OCI-LY7 (cell line): ENCODE measurements around the gene ATP8B4. TPM values are rescaled to one million over a fixed set of nuclear protein-coding genes. Genes with fewer than 3 reads are reported as not detected.

Source experiments
- BruUV-seq: library from RNA; stranded (reverse); fragments of 400-500 nt; replicated peaks from 2 replicates; lab custom pipeline; 2021; lab: Mats Ljungman, UMichigan
- CTCF ChIA-PET: fragments of 300-600 bp; sonication (Branson Sonifier 250); formaldehyde crosslinking; loops from one replicate; lab custom pipeline; 2022; ENCODE audit warnings: antibody characterized with exemption; ENCODE audit not compliant: unreplicated experiment; lab: Charles Lee
- POLR2A ChIA-PET: fragments of 300-600 bp; sonication (Branson Sonifier 250); formaldehyde crosslinking; loops from one replicate; lab custom pipeline; 2022; ENCODE audit warnings: antibody characterized with exemption; lab: Charles Lee
- DNase-seq: peaks from one replicate; pipeline ENCODE4 v3.0.0-alpha.2; 2015; ENCODE audit warnings: low spot score
- H2AFZ ChIP-seq: fragments of 200-600 bp; sonication (generic), shearing (Covaris generic); 2 replicates; pipeline ENCODE4 v1.6.1; 2014; ENCODE audit warnings: mild to moderate bottlenecking, antibody characterized with exemption, low read length, moderate library complexity
- H3K27ac ChIP-seq: fragments of 200-600 bp; sonication (generic); 2 replicates; pipeline ENCODE4 v1.5.1; 2014; ENCODE audit warnings: mixed run types, low read depth, mild to moderate bottlenecking, moderate library complexity, low read length, inconsistent platforms; ENCODE audit not compliant: poor library complexity, severe bottlenecking
- H3K36me3 ChIP-seq: fragments of 200-600 bp; sonication (generic); 2 replicates; pipeline ENCODE4 v1.6.1; 2014; ENCODE audit warnings: mild to moderate bottlenecking, antibody characterized with exemption, low read length, moderate library complexity, mixed read lengths; ENCODE audit not compliant: insufficient read depth
- H3K4me1 ChIP-seq: fragments of 200-600 bp; sonication (generic); 2 replicates; pipeline ENCODE4 v1.5.1; 2014; ENCODE audit warnings: mild to moderate bottlenecking, low read length; ENCODE audit not compliant: insufficient read depth, poor library complexity, severe bottlenecking
- H3K4me2 ChIP-seq: fragments of 200-600 bp; sonication (generic); 2 replicates; pipeline ENCODE4 v1.6.1; 2014; ENCODE audit warnings: mild to moderate bottlenecking, low read length
- H3K4me3 ChIP-seq: fragments of 200-600 bp; sonication (generic); 2 replicates; pipeline ENCODE4 v1.5.1; 2014; ENCODE audit warnings: mild to moderate bottlenecking, low read depth, low read length; ENCODE audit not compliant: poor library complexity, severe bottlenecking
- H3K79me2 ChIP-seq: fragments of 200-600 bp; sonication (generic); 2 replicates; pipeline ENCODE4 v1.6.1; 2016; ENCODE audit warnings: low read depth, mild to moderate bottlenecking, low read length, moderate library complexity, mixed read lengths; ENCODE audit not compliant: insufficient read depth
- H3K9me2 ChIP-seq: fragments of 200-600 bp; sonication (generic); 2 replicates; pipeline ENCODE4 v1.6.1; 2016; ENCODE audit warnings: mild to moderate bottlenecking, low read length, mixed read lengths; ENCODE audit not compliant: insufficient read depth
- H3K9me3 ChIP-seq: fragments of 200-600 bp; sonication (generic); 2 replicates; pipeline ENCODE4 v1.6.1; 2014; ENCODE audit warnings: mild to moderate bottlenecking, mixed run types, low read length, mixed read lengths
- H4K20me1 ChIP-seq: fragments of 200-600 bp; sonication (generic); 2 replicates; pipeline ENCODE4 v1.6.1; 2014; ENCODE audit warnings: mild to moderate bottlenecking, antibody characterized with exemption, low read length, moderate library complexity, mixed read lengths; ENCODE audit not compliant: insufficient read depth
- CTCF ChIP-seq: fragments of 200-600 bp; sonication (generic); conservative IDR thresholded peaks from 2 replicates; pipeline ENCODE4 v1.5.1; 2014; ENCODE audit warnings: mild to moderate bottlenecking, antibody characterized with exemption, low read length, moderate library complexity, mixed read lengths
- EZH2phosphoT487 ChIP-seq: fragments of 200-600 bp; sonication (generic); IDR thresholded peaks from 2 replicates; pipeline ENCODE4 v1.6.1; 2018; ENCODE audit warnings: low read depth, borderline replicate concordance, mild to moderate bottlenecking, mixed run types, antibody characterized with exemption, low read length, moderate library complexity, mixed read lengths
- intact Hi-C: fragments of 100-400 bp; cut with micrococcal nuclease; formaldehyde crosslinking; loops from one replicate; pipeline ENCODE4 v1.10.0; 2022; ENCODE audit not compliant: unreplicated experiment
- total RNA-seq, 2 experiments: library from RNA; depleted of rRNA in 1 of 2; stranded (reverse); fragments of >200 nt in 1 of 2; shearing (Covaris generic) in 1 of 2; gene quantifications; 2 replicates each; pipeline ENCODE4 v1.2.3, GENCODE V29; 2014 to 2022

The ATP8B4 gene
- total RNA-seq, 2 experiments from 2014 or later, result not detected

- Histone ChIP-seq H4K20me1 (no peaks in the 10 kb centered on the region), H3K36me3 (no peaks in the 10 kb centered on the region), H3K79me2 (no peaks in the 10 kb centered on the region), H3K4me3 (no peak overlapping the region), H2AFZ (no peak overlapping the region), H3K27ac (no peak overlapping the region), H3K4me2 (no peak overlapping the region), H3K9me2 (no peaks in the 10 kb centered on the region), H3K9me3 (no peaks in the 10 kb centered on the region), H3K4me1 (no peaks in the 10 kb centered on the region)
- ChIA-PET CTCF (no interaction called here), POLR2A (no interaction called here)
- TF ChIP-seq EZH2phosphoT487 (no peak), CTCF (no peak)
- intact Hi-C loops, result no loop called here
- BruUV-seq, result no TSS peak
- DNase-seq, result no peak
Measured at GRCh38 chr15:49830391-49830790, 288.6 kb downstream of the ATP8B4 start.

- Histone ChIP-seq H3K4me2 (no peak overlapping the region), H2AFZ (no peak overlapping the region), H3K4me1 (no peaks in the 10 kb centered on the region), H4K20me1 (no peaks in the 10 kb centered on the region), H3K79me2 (no peaks in the 10 kb centered on the region), H3K36me3 (no peaks in the 10 kb centered on the region), H3K27ac (no peak overlapping the region), H3K9me3 (no peaks in the 10 kb centered on the region), H3K4me3 (no peak overlapping the region), H3K9me2 (no peaks in the 10 kb centered on the region)
- TF ChIP-seq CTCF, result no peak
- TF ChIP-seq EZH2phosphoT487, result no peak
- DNase-seq, result no peak
- ChIA-PET POLR2A (no interaction called here), CTCF (no interaction called here)
- no TSS peak for BruUV-seq
- intact Hi-C loops, result no loop called here
Measured at GRCh38 chr15:49827311-49827710, 291.7 kb downstream of the ATP8B4 start.

- Histone ChIP-seq H3K4me1 (no peaks in the 10 kb centered on the region), H3K79me2 (no peaks in the 10 kb centered on the region), H3K4me2 (no peak overlapping the region), H4K20me1 (no peaks in the 10 kb centered on the region), H3K36me3 (no peaks in the 10 kb centered on the region), H3K9me2 (no peaks in the 10 kb centered on the region), H3K9me3 (no peaks in the 10 kb centered on the region), H2AFZ (no peak overlapping the region), H3K27ac (no peak overlapping the region), H3K4me3 (no peak overlapping the region)
- POLR2A ChIA-PET, result no interaction called here
- CTCF ChIA-PET, result no interaction called here
- TF ChIP-seq CTCF, result no peak
- no peak for TF ChIP-seq EZH2phosphoT487
- intact Hi-C loops, result no loop called here
- no peak for DNase-seq
- no TSS peak for BruUV-seq
Measured at GRCh38 chr15:49826640-49827234, 292.3 kb downstream of the ATP8B4 start.
